B cell (primary cell): ENCODE measurements around the gene NR1H3. TPM values are rescaled to one million over a fixed set of nuclear protein-coding genes. Genes with fewer than 3 reads are reported as not detected.

Source experiments
- ATAC-seq: fragments of 200-7000 bp; cut with Tn5 transposase; one replicate; pipeline ENCODE4 v1.10.0; 2021; ENCODE audit warnings: low read depth, mild to moderate bottlenecking, moderate number of reproducible peaks, moderate library complexity
- CTCF ChIA-PET: fragments of 350-600 bp; sonication (Branson Sonifier 250); formaldehyde crosslinking; loops from one replicate; lab custom pipeline; 2021; ENCODE audit warnings: antibody characterized with exemption, inconsistent platforms; lab: Charles Lee
- POLR2A ChIA-PET: fragments of 350-600 bp; sonication (Branson Sonifier 250); formaldehyde crosslinking; loops from one replicate; lab custom pipeline; 2021; ENCODE audit warnings: antibody characterized with exemption; lab: Charles Lee
- DNase-seq: peaks from one replicate; pipeline ENCODE4 v3.0.0; 2013
- H2AFZ ChIP-seq: 2 replicates; pipeline ENCODE4 v1.6.1; 2012; ENCODE audit warnings: mild to moderate bottlenecking, low read depth, low read length; ENCODE audit not compliant: insufficient read depth, poor library complexity, severe bottlenecking
- H3K27ac ChIP-seq, 2 donors: 1 replicate in 1 of 2; 2 replicates in 1 of 2; pipeline ENCODE4 v1.5.1; 2012 to 2013; ENCODE audit warnings: low read length in 2 of 2, mild to moderate bottlenecking in 2 of 2, moderate library complexity in 1 of 2
- H3K27me3 ChIP-seq, 4 experiments: fragments of 200-600 bp in 1 of 4; sonication (generic) in 1 of 4; replicated peaks in 1 of 4; 1 replicate in 2 of 4; 2 replicates in 2 of 4; pipeline versions ENCODE4 v1.6.1 to v1.7.0; 2013 to 2016; ENCODE audit warnings: low read length in 3 of 4, mild to moderate bottlenecking in 2 of 4, mixed read lengths in 1 of 4, moderate library complexity in 1 of 4; ENCODE audit not compliant: insufficient read depth in 4 of 4, control insufficient read depth in 3 of 4; ENCODE audit errors: control extremely low read depth in 1 of 4
- H3K36me3 ChIP-seq, 2 experiments: replicated peaks in 1 of 2; 1 replicate in 1 of 2; 2 replicates in 1 of 2; pipeline versions ENCODE4 v1.6.1 to v1.7.1; 2013; ENCODE audit warnings: low read length in 1 of 2; ENCODE audit not compliant: insufficient read depth in 2 of 2, control insufficient read depth in 1 of 2; ENCODE audit errors: control extremely low read depth in 1 of 2, extremely low read depth in 1 of 2
- H3K4me1 ChIP-seq, 2 donors: fragments of 200-600 bp in 1 of 2; sonication (generic) in 1 of 2; 1 replicate in 1 of 2; 2 replicates in 1 of 2; pipeline versions ENCODE4 v1.5.1 to v1.6.1; 2013 to 2017; ENCODE audit warnings: low read length in 2 of 2; ENCODE audit not compliant: control insufficient read depth in 2 of 2, insufficient read depth in 2 of 2
- H3K4me2 ChIP-seq: replicated peaks from 2 replicates; pipeline ENCODE3; 2012; ENCODE audit warnings: mild to moderate bottlenecking, low read depth, low read length; ENCODE audit not compliant: poor library complexity, severe bottlenecking
- H3K4me3 ChIP-seq, 5 experiments: fragments of 200-600 bp in 1 of 5; sonication (generic) in 1 of 5; 1 replicate in 3 of 5; 2 replicates in 2 of 5; pipeline versions ENCODE4 v1.5.1 to v1.7.0; 2011 to 2016; ENCODE audit warnings: low read length in 4 of 5, mild to moderate bottlenecking in 4 of 5, low read depth in 2 of 5, control low read depth in 1 of 5, moderate library complexity in 1 of 5; ENCODE audit not compliant: insufficient read depth in 1 of 5; ENCODE audit errors: control extremely low read depth in 1 of 5, extremely low read depth in 1 of 5
- H3K79me2 ChIP-seq: fragments of 200-600 bp; sonication (generic); one replicate; pipeline ENCODE4 v1.6.0; 2016; ENCODE audit warnings: low read length; ENCODE audit not compliant: control insufficient read depth, insufficient read depth
- H3K9ac ChIP-seq: fragments of 200-600 bp; sonication (generic); 2 replicates; pipeline ENCODE4 v1.6.1; 2017; ENCODE audit warnings: mild to moderate bottlenecking, low read length, moderate library complexity
- H3K9me3 ChIP-seq, 3 donors: one replicate each; pipeline versions ENCODE4 v1.6.1 to v1.7.1; 2013; ENCODE audit warnings: low read length in 2 of 3; ENCODE audit not compliant: control insufficient read depth in 2 of 3, insufficient read depth in 1 of 3; ENCODE audit errors: control extremely low read depth in 1 of 3
- H4K20me1 ChIP-seq: 2 replicates; pipeline ENCODE4 v1.6.0; 2012; ENCODE audit warnings: mild to moderate bottlenecking, low read length; ENCODE audit not compliant: insufficient read depth, control insufficient read depth, poor library complexity, severe bottlenecking
- H3K27ac Mint-ChIP-seq: one replicate; pipeline ENCODE4 v1.8.0; 2021; ENCODE audit warnings: mixed read lengths
- H3K27me3 Mint-ChIP-seq: one replicate; pipeline ENCODE4 v1.8.0; 2021; ENCODE audit warnings: mixed read lengths
- H3K4me1 Mint-ChIP-seq: one replicate; pipeline ENCODE4 v1.8.0; 2021; ENCODE audit warnings: mixed read lengths
- H3K4me3 Mint-ChIP-seq: one replicate; pipeline ENCODE4 v1.8.0; 2021; ENCODE audit warnings: mixed read lengths
- H3K9me3 Mint-ChIP-seq: one replicate; pipeline ENCODE4 v1.8.0; 2022; ENCODE audit warnings: mixed read lengths; ENCODE audit not compliant: insufficient read depth
- CTCF ChIP-seq: fragments of 200-600 bp; IDR thresholded peaks from one replicate; pipeline ENCODE4 v1.8.0; 2022; ENCODE audit warnings: antibody characterized with exemption, mild to moderate bottlenecking
- EZH2 ChIP-seq: IDR thresholded peaks from 2 replicates; pipeline ENCODE4 v1.6.1; 2012; ENCODE audit warnings: borderline replicate concordance, low read depth, mild to moderate bottlenecking, moderate library complexity, low read length; ENCODE audit not compliant: insufficient read depth, poor library complexity, severe bottlenecking
- WGBS: methylation state at CpG from one replicate; pipeline ENCODE4 v1.1.5; 2013; ENCODE audit warnings: missing lambda C conversion rate; ENCODE audit not compliant: insufficient coverage; 5-methylcytosine and 5-hydroxymethylcytosine counted together
- intact Hi-C: fragments of 100-400 bp; cut with micrococcal nuclease; formaldehyde crosslinking; loops from one replicate; pipeline ENCODE4 v1.10.0; 2022
- polyA plus RNA-seq: library from polyadenylated mRNA; depleted of rRNA; stranded (reverse); fragments of >200 nt; gene quantifications from 2 replicates; pipeline ENCODE4 v1.2.3, GENCODE V29; 2012
- total RNA-seq, 2 donors: library from RNA; stranded (reverse); fragments of 120-200 nt in 1 of 2; gene quantifications; 1 replicate in 1 of 2; 2 replicates in 1 of 2; pipeline versions ENCODE4 v1.2.3 to v1.2.4, GENCODE V29; 2013 to 2022

NR1H3 gene
- total and polyA plus RNA-seq, 2 donors (not counting 1 experiment from before 2014, with no cell fraction given) = 8.4 to 9.6 TPM

- Histone ChIP-seq H3K4me3 (no peak overlapping the region), H3K4me1 (peaks cover 6% of the 10 kb centered on the region in 2 donors), H3K9ac (no peak overlapping the region), H3K27ac (no peak overlapping the region), H3K79me2 (peaks cover 17% of the 10 kb centered on the region), H4K20me1 (no peaks in the 10 kb centered on the region), H3K9me3 (no peaks in the 10 kb centered on the region), H3K4me2 (no peak overlapping the region), H2AFZ (no peak overlapping the region), H3K36me3 (peaks cover 0 to 3% of the 10 kb centered on the region in 2 experiments), H3K27me3 (no peaks in the 10 kb centered on the region)
- TF ChIP-seq CTCF = no peak
- no peak for TF ChIP-seq EZH2
- POLR2A ChIA-PET = no interaction called here
- Mint-ChIP-seq H3K4me1 (peaks cover 12% of the 10 kb centered on the region), H3K27ac (no peak overlapping the region), H3K4me3 (no peak overlapping the region), H3K9me3 (no peaks in the 10 kb centered on the region), H3K27me3 (no peaks in the 10 kb centered on the region)
- ATAC-seq (no peak), DNase-seq (no peak)
- CTCF ChIA-PET = no interaction called here
- intact Hi-C loops = no loop called here
- 93% methylated on average over 2 of the region's 2 CpGs for WGBS
These were observed 4.1 kb upstream of the NR1H3 start for GRCh38 chr11:47253660-47254059.

GRCh38 chr11:47254386-47254785, 3.4 kb upstream of the NR1H3 start:
- Mint-ChIP-seq H3K9me3 (no peaks in the 10 kb centered on the region), H3K27me3 (no peaks in the 10 kb centered on the region), H3K4me1 (peaks cover 5% of the 10 kb centered on the region), H3K4me3 (no peak overlapping the region), H3K27ac (no peak overlapping the region)
- no peak for TF ChIP-seq CTCF
- TF ChIP-seq EZH2 = no peak
- peaks cover 0 to 3% of the 10 kb centered on the region in 2 experiments for H3K36me3 ChIP-seq
- DNase-seq (no peak), ATAC-seq (no peak)
- ChIA-PET POLR2A (no interaction called here), CTCF (interaction anchor here (1.0 kb wide), 1 partner anchor 102 kb away, joined by 3 read pairs; no protein-coding TSS in a partner anchor)
- no peak overlapping the region for H3K27ac ChIP-seq
- H4K20me1 ChIP-seq = no peaks in the 10 kb centered on the region
- no peak overlapping the region for H2AFZ ChIP-seq
- H3K4me2 ChIP-seq = no peak overlapping the region
- H3K4me3 ChIP-seq = no peak overlapping the region
- H3K9ac ChIP-seq = no peak overlapping the region
- H3K27me3 ChIP-seq = no peaks in the 10 kb centered on the region
- intact Hi-C loops = no loop called here
- H3K79me2 ChIP-seq = peaks cover 13% of the 10 kb centered on the region
- WGBS = 73% methylated on average over 3 of the region's 3 CpGs
- H3K4me1 ChIP-seq = peaks cover 3% of the 10 kb centered on the region in 2 donors
- H3K9me3 ChIP-seq = no peaks in the 10 kb centered on the region
